Epithelial cell of esophagus (primary cell): ENCODE data around the gene UBASH3A.

Experiments
- DNase-seq: peaks from one replicate; pipeline ENCODE4 v3.0.0; 2010; ENCODE audit warnings: low read depth
- H3K4me3 ChIP-seq: 2 replicates; pipeline ENCODE4 v1.5.1; 2011; ENCODE audit warnings: mild to moderate bottlenecking, low read length, control low read depth
- TF ChIP-seq, protein P1 (sequence below): IDR thresholded peaks from 2 replicates; pipeline ENCODE4 v1.5.1; 2011; ENCODE audit warnings: low read depth, mild to moderate bottlenecking, low read length, control low read depth, inconsistent platforms; ENCODE audit not compliant: insufficient read depth; ENCODE audit errors: missing control alignments

UBASH3A gene

DNA sequence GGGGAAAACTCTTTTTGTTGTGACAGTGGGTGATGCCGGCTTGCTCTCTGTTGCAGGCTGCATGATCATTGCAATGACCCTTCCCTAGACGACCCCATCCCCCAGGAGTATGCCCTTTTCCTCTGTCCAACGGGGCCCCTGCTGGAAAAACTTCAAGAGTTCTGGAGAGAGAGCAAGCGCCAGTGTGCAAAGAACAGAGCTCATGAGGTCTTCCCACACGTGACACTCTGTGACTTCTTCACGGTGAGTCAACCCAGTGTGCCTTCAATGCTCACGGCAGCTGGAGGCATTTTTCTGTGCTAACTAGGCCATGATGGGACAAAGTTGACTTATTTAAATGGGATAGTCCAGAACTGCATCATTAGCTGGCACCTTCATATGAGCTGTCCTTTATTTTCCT is 5.7 kb downstream of the UBASH3A start:
- DNase-seq = no peak
- no peak overlapping the region for H3K4me3 ChIP-seq
- TF ChIP-seq, protein P1, sequence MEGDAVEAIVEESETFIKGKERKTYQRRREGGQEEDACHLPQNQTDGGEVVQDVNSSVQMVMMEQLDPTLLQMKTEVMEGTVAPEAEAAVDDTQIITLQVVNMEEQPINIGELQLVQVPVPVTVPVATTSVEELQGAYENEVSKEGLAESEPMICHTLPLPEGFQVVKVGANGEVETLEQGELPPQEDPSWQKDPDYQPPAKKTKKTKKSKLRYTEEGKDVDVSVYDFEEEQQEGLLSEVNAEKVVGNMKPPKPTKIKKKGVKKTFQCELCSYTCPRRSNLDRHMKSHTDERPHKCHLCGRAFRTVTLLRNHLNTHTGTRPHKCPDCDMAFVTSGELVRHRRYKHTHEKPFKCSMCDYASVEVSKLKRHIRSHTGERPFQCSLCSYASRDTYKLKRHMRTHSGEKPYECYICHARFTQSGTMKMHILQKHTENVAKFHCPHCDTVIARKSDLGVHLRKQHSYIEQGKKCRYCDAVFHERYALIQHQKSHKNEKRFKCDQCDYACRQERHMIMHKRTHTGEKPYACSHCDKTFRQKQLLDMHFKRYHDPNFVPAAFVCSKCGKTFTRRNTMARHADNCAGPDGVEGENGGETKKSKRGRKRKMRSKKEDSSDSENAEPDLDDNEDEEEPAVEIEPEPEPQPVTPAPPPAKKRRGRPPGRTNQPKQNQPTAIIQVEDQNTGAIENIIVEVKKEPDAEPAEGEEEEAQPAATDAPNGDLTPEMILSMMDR = no peak

DNA sequence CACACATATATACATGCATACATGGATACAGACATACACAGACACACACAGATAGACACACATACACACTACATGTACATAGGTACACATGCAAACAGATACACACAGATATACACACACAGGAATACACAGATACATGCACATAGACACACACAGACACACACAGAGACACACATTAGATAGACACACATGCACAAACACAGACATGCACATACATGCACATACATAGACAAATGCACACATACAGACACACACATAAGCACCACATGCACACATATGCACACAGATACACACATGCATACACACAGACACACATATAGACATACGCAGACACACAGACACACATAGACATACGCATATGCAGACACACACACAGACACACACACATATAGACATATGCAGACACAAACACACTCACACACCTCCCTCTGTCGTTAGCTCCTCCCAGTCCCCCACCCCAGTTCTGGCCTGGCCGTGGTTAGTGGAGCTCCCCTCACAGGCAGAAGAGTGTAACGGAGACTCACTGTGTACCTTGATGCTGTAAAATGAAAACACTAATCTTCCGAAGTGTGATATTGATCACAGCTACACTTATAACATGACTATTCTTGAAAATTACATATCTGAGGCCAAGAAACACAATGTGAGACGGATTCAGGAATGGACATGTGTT is 7.6 kb downstream of the UBASH3A start:
- no peak for DNase-seq
- TF ChIP-seq, protein P1 = no peak
- no peak overlapping the region for H3K4me3 ChIP-seq

DNA sequence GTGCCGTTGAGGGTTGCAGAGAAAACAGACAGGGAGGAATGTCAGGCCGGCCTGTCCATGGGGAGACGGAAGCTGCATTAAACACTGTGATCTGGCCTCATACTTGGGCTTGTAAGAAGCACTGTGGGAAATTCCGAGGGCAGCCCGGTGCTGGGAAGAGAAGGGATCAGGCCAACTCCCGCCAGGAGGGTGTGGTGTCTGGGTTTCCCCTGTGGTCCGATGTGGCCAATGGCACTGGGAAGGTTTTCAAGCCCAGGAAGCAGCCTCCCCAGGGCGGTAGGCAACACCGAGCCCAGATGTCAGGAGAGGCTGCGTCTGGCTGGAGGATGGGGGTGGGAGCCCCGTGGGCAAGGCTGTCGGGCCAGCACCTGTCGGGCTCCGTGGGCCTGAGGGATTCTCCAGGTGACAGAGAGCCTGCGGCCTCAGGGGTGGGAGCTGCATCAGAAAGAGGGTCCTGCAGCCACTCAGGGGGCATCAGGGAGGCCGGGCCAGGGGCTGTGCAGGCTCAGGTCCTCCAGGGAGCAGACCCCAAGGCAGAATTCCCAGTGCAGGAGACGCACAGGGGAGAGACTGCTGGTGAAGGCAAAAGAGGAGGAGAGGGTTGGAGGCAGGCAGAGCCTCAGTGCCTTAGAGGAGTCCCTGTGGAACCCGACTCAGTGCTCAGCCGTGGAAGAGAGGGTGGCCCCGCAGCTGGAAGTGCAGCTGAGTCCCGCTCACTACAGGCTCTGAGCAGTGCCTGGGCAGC is 8.4 kb downstream of the UBASH3A start:
- no peak overlapping the region for H3K4me3 ChIP-seq
- DNase-seq = peak; percentile 44
- TF ChIP-seq, protein P1 = no peak

DNA sequence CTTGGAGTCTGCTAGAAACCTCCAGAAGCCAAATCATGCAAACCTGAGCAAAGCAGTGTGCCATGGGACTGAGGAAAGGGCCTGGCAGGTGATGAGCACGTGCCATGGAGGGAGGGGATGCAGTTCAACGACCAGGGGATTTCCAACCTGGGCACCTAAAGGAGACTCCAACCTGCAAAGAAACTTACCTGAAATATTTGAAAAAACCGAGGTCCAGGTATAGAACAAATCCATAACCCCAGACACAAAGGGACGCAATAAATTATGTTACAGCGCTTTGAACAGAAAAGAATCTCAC is 8.9 kb downstream of the UBASH3A start:
- TF ChIP-seq, protein P1 = no peak
- H3K4me3 ChIP-seq = no peak overlapping the region
- no peak for DNase-seq

DNA sequence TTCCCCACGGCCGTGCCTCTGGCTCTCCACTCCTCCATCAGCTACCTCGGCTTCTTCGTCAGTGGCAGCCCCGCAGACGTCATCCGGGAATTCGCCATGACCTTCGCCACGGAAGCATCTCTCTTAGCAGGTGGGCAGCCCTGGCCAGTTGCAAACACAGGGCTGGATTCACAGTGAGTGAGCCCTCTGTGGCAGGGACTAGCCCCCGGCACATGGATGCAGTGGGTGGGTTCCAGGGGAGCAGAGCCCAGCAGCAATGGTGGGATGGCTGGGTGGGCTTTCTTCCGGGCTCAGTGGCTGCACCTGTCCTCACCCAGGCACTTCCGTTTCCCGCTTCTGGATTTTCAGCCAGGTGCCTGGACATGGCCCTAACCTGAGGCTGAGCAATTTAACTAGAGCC is 9.4 kb downstream of the UBASH3A start:
- DNase-seq = no peak
- TF ChIP-seq, protein P1 = no peak
- no peak overlapping the region for H3K4me3 ChIP-seq

DNA sequence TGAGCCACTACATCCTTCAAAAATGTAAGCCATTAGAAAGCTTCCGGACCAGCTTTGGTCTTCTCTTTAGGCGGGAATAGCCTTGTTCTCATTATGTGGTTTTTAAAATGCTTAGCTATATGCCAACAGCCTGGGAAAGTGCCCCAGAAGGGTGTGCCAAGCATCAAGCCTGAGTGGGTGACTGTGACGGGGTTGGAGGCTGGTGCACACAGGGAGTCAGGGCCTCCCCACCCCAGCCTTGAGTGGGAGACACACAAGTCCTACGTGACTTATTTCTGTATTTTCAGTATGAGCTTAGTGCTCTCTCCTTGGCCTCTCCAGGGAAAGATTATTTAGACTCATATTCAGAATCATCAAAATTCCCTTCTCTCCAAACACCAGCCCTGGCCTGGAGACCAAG is 9.8 kb downstream of the UBASH3A start:
- TF ChIP-seq, protein P1 = no peak
- no peak overlapping the region for H3K4me3 ChIP-seq
- DNase-seq = no peak

DNA sequence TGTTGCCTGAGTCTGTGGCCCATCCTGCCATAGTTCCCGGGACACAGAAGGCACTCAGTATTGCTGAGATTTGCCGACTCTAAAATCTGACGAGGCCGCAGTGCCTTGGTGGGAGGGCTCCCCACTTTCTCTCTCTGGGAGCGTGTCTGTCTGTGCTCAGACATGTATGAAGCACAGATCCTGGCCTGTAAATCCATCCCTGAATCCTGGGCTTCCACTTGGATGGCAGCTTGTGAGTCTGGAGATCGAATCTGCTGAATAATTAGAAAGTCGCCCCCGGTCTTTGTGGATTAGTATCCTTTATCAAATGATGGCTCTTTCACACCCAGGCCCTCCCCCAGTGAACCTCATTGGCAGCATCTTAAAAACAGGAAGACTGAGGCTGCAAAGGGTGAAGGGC is 10.4 kb downstream of the UBASH3A start:
- no peak overlapping the region for H3K4me3 ChIP-seq
- TF ChIP-seq, protein P1 = no peak
- DNase-seq = no peak
